NCI-H748 treated with DMSO at 0.1 percent for 48 hours (cell line): Measurements from ENCODE around the gene EIF5AL1.
"Not testable (repeated sequence)": the region's sequence is repeated elsewhere in the genome, so short reads cannot be mapped to it uniquely, and the experiment has no call there.

Experiments
- DNase-seq: peaks from one replicate; lab custom pipeline; 2025; lab: John Stamatoyannopoulos, UW

EIF5AL1 gene

DNA sequence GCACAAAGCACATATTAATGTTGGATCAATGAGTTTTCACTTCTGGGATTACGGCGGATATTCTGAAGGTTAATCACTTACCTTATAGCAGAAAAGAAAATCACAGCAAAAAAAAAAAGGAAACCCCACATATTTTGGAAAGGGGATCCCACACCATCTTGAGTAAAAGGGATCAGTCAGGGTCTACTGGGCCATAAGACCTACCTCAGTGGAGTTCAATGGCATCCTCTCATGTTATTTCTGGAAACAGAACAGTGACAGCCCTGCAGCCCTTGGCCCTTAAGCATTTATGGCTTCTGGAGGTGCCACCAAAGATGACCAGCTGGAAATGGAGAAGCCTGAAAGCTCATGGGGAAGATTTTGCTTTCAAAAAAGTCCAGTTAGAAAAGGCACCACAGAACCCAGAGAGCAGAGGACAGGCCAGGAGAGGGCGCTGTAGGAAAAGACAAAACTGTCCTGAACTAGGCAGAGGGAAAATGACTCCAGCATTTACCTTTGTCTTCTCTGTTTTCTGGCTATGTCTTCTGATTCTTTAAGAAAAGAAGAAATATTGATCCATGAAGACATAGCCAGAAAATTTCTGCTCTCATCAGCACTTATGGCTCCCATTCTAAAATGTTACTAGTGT lies 2.9 kb upstream of the EIF5AL1 start:
- not testable (repeated sequence) for DNase-seq

DNA sequence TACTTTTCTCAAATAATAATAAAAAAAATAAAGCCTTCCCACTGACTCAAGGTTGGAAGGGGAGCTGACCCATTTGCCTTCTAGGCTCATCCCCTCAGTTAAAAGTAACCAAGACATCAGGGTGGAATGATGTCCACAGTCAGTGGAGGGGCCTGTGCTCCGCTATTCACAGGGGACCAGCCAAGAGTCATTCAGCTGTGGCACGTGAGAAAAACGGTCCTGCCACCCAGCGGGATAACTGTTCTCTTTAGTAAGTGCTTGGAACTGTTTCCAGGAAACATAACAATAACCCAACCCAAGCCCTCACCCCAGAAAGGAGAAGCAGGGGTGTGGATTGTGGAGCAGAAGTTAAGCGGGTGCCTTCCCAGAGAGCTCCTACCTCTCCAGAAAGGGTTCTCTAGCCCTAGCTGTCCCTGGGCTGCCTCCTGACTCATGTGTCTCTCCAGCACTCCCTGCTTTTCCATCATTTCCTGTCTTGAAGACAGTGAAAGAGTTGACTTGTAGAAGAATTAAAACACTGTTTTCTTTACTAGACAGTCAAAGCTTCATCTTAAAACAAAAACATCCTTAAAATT lies 2.3 kb upstream of the EIF5AL1 start:
- not testable (repeated sequence) for DNase-seq

DNA sequence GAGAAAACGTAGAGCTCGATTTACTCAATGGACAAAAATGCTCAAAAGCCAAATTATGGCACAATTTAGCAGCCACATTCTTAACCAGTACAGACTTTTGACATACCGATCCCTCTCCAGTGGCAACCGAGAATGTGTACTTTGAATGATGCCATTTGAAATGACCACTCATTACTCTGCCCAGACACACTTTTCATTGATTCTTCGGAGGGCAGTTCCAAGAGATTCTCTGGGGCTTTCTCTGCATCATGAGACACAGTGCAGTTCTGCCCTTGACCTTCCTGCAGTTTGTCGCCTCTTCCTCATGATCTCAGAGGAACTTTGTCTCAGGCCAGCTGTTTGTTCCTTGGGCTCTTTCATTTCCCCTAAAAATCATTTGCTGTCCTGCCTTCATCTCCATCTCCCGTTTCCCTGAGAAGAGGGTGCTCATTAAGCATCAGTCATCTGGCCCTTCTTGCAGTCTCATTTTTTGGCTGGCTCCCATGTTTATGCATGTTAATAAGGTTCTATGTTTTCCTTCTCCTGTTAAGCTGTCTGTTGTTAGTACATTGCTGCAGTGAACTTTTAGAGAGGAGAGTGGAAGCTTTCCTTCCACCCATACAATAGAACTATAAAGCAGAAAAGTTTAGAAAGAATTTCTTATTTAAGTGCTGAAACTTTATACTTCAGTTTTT lies 4.3 kb downstream of the EIF5AL1 start:
- not testable (repeated sequence) for DNase-seq

DNA sequence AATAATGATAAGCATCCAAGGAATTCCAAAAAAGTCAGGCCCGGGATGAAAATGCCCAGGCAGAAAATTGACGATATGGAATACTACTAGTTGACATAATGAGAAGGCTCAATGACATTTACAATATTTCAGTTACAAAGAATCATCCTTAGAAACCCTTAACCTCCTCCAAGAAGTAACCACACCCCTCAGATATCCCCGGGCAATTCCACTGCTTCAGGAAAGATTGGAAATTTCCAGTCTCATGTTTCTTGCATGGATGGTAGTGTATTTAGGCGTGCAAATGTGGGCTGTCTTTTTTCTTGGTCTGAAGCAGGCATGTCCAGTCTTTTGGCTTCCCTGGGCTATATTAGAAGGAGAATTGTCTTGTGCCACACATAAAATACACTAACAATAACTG lies 5.2 kb downstream of the EIF5AL1 start:
- DNase-seq, result not testable (repeated sequence)

DNA sequence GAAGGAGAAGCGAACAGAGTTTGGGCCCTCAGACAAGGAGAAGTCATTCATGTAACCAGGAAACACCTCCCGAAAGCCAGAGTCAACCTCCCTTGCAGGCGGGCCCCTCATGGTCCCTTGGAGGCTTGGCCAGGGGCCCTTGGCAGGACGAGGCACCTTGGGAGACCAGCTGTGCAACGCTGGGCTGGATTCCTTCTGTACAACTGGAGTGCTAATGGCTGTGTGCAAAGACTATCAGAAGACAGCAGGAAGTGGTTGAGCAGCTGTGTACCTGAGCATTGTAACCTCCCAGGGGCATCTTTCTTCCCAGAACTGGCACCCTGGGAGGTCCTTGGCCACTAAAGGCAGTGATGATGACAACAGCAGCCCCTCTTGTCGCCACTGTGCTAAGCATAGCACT lies 9.4 kb downstream of the EIF5AL1 start:
- DNase-seq, result not testable (repeated sequence)

DNA sequence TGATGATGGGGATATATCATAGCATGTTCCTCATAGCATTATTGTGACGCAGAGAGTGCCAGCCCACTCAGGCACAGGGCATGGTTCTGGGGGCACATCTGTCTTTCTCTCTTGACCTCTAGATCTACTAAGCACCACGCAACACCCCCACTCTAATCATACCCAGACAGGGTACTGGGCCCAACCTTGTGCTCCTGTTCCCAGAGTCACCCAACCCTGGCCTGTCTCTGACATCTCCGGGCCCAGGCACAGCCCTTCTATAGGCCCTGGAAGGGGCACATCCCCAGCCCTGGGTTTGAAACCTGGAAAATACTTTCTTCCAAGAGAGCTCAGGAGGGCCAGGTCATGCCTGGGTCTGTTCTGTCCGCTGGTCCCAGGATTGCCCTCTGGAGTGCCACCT lies 10.1 kb downstream of the EIF5AL1 start:
- DNase-seq, result not testable (repeated sequence)

DNA sequence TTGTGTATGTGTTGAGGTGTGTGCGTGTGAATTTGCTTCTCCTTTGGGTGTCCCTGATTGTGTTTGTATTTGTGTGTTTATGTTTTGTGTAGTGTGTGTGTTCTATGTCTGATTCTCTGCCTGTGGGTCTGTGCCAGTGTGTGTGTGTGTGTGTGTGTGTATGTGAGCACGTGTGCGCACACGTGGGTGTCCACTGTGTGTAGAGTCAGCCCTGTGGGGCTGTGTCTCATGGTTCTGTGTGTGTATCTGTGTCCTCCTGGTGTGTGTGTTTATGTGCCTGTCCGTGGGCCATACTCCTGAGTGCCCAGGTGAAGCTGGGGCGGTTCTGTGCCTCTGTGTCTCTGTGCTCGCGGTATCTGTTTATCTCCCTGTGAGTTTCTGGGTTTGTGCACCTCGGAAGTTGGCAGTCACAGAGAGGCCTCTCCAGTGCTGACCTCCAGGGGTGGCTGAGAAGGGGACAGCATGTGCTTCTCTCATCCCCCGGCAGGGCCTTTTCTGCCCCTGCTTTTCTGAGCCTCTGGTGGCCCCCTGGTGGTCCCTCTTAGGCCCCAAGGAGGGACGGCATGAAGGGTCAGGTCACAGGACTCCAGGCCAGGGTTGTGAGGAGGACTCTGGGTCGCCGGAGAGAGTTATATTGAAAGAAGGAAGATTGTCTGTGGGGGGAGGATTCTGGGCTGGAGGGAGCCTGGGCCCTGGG lies 11.0 kb downstream of the EIF5AL1 start:
- DNase-seq, result not testable (repeated sequence)

DNA sequence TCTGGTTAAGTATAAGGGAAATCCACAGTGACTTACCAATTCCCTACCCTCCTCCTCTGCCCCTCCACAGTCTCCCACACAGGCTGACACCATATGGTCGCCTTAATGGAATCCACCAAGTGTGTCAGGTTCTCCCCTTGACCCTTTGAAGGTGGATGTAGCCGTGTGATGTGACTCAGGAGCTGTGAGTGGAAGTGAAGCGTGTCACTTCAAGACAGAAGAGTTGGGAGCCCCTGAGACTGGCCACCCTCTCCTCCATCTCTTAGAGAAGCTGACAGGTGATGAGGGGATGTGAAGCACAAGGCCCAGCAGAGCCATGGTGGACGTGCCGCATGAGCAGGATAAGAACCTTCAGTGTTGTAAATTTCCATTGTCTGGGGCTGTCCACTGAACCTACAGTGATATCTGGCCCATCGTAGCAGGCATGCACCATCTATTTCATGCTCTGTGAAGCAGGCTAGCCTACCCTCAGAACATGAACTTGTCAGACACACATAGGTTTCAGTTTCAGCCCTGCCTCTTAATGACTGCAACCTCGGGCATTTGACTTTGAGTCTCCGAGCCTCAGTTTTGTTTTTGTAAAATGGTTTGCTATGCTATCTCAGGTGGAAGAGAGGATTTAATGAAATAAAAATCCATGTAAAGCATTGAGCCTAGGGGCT lies 12.8 kb downstream of the EIF5AL1 start:
- not testable (repeated sequence) for DNase-seq

DNA sequence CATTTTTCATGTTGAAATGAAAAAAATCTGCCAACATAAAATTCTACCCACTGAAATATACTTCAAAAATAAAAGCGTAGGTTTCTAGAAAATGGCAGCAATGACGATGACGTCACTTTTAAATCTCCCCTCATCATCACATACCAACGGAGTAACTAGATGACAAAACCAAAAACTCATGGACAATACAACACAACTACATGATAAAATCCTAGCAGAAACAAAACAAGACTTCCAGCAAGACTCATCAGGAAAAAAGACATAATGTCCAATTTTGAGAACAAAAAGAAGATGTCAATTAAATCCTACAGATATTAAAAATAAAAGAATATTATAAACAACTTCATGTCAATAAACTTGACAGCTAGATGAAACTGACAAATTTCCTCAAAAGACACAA lies 15.9 kb downstream of the EIF5AL1 start:
- not testable (repeated sequence) for DNase-seq

DNA sequence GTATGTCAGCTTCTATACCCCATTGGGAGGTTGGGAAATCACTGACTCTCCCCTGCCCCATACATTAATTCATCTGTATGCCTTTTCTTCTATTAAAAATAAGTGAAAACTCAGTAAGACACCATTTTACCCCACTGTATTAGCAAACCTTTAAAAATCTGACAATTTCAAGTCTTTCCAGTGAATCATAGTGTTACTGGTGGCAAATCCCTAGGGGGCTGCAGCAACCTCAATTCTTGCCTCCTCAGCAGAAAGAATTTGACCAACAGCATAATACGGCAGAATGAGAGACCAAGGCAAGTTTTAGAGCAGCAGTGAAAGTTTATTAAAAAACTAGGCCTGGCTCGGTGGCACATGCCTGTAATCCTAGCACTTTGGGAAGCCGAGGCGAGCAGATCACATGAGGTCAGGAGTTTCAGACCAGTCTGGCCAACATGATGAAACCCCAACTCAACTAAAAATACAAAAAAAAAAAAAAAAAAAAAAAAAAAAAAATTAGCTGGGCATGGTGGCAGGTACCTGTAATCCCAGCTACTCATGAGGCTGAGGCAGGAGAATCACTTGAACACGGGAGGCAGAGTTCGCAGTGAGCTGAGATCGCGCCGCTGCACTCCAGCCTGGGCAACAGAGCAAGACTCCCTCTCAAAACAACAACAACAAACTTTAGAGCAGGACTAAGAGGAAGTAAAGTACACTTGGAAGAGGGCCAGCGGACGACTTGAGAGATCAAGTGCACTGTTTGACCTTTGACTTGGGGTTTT lies 21.0 kb downstream of the EIF5AL1 start:
- not testable (repeated sequence) for DNase-seq

DNA sequence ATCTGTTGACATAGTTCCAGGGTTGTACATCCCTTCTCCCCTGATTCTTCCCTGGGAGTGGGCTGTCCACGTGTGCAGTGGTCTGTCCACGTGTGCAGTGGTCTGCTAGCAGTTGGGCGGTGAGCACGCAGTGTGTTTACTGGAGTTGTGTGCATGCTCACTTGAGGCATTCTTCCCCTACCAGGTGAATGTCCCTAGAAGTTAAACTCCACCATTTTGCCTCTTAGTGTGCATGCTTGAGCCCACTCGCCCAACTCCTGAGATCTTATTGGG lies 21.5 kb downstream of the EIF5AL1 start:
- DNase-seq, result not testable (repeated sequence)

DNA sequence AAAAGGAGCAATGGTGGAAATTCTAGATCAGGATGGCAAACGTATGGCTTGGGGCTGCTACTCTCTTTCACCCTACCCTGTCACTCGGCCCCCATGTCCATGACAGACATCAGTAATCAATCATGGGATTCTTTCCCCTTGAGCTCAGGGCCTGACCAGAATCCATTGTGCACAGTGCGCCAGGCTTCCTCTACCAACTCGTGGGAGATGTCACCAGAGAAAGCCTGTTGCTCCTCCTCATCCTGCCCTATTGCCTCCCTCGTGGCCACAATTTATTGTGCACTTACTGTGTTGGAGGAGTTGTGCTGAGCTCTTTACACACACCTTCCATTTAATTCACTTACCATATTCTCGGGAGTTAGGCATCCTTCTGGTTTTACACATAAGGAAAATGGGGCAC lies 26.0 kb downstream of the EIF5AL1 start:
- DNase-seq, result not testable (repeated sequence)

DNA sequence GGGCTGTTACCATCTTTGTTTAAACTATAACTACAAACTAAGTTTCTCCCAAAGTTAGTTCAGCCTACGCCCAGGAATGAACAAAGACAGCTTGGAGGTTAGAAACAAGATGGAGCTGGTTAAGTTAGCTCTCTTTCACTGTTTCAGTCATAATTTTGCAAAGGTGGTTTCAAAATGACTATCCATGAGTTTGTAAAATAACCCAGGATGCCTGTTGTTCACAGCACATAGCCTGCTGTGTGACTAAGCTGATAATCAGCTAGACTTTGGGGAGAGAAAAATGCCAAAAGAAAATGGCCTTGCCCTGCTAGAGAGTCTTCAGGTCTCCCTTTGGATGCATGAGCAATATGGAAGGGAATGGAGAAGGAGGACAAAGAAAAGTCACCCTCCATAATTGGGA lies 28.6 kb downstream of the EIF5AL1 start:
- DNase-seq, result not testable (repeated sequence)

DNA sequence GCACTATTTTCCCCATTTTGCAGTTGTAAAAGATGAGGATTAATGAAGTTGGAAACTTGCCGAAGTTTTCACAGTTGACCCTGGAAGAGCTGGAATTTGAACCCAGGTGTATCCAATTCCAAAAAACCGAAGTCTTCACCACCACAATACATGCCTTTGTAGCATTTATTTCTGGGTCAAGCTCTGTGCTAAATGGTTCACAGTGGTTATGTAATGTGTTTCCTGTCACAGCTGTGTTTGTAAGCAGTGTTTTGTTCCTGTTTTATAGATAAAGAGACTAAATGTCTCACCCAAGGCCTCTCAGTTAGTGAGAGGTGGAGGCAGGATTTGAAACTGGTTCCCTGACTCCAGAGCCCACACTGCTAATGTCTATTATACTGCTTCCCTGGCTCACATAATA lies 30.3 kb downstream of the EIF5AL1 start:
- no peak for DNase-seq

DNA sequence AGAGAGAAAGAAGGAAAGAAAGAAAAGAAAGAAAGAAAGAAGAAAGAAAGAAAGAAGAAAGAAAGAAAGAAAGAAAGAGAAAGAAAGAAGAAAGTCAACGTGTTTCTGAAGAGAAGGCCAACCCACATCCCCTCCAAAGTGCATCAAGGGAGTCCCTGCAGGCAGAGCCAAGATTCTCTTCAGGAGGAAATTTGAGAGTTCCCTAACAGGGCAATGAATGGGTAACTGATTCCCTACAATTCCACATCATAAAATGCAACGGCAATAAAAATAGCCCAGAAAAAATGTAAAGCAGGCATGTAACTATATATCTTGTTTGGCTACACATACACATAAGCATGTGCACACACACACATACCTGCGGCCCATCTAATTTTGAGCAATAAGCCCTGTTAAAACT lies 32.1 kb downstream of the EIF5AL1 start:
- DNase-seq, result not testable (repeated sequence)

DNA sequence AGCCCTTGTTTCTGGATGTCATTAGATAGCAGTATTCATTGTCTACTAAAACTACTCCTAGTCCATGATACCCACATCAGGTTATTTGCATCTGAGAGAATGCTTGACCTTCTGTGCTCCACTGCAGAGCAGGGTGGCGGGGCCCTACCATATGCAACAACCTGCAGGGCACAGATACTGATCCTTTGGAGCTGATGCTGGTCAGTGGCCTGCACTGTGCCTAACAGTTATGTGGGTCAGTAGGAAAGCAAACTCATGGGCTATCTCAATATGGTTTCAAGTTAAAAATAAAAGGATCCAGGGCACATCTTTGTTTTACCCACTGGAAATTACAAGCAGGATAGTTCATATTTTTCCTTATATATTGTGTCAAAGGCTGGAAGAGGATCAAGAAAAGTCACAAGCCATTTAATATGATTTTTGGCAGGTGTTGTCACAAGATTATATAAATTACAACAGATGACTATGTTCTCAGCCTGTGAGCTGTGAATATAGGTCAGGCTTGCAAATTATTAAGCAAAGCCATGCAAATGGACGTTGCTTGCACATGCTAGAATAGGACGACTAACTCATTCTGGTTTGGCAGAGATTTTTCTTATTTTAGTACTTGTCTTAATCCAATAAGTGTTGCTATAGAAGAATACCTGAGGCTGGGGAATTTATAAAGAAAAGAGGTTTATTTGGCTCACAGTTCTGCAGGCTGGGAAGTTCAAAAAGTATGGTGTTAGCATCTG lies 32.8 kb downstream of the EIF5AL1 start:
- DNase-seq, result not testable (repeated sequence)

DNA sequence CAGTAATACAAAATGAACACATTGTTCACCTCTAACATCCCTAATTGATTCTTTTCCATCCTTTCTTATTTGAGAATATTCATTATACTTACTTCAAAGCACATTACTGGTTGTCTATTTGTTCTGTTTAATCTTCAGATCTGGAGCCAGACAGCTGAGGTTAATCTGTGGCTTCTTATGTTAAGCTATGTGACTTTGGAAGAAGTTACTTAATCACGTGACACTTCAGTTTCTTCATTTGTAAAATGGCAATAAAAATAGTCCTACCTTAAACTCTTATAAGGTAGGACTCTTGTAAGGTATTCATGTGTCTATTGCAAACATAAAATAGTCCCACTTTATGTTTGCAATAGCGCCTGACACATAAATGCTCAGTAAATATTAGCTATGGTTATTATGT lies 34.8 kb downstream of the EIF5AL1 start:
- DNase-seq, result not testable (repeated sequence)

DNA sequence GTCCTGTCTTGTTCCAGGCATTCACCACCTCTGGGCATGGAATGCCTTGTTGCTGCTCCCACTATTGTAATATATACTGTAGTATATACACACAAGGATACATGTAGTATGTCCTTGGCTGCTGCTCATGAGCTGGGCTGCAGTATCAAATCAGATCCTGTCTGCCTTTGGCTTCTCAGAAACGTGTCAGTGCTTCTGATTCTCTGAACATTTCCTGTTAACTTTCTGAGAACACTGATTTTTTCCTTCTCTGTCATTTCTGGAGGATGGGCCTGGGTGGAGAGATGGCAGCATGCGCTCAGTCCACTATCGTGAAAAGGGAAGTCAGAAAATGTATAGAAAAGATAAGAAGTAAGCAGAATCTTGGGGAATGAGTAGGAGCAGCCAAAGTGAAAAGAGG lies 35.6 kb downstream of the EIF5AL1 start:
- DNase-seq, result no peak

DNA sequence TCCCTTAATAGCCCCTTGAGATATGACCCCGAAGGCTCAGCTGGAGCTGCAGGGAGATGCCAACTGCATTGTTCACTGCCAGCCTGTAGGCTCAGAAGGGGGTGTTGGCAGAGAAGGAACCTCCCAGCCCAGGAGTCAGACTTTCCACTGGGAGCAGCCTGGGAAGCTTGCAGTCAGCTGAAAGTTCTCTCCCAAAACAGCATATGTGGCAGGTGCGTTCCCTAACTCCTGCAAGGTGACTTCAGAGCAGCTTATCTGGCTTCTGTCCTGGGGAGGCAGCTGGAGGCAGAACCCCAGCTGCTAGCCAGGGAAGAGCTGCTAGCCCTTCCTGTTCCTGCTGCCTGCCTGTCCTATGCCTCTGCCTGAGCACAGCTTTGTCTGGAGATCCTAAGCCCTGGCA lies 39.8 kb downstream of the EIF5AL1 start:
- no peak for DNase-seq

DNA sequence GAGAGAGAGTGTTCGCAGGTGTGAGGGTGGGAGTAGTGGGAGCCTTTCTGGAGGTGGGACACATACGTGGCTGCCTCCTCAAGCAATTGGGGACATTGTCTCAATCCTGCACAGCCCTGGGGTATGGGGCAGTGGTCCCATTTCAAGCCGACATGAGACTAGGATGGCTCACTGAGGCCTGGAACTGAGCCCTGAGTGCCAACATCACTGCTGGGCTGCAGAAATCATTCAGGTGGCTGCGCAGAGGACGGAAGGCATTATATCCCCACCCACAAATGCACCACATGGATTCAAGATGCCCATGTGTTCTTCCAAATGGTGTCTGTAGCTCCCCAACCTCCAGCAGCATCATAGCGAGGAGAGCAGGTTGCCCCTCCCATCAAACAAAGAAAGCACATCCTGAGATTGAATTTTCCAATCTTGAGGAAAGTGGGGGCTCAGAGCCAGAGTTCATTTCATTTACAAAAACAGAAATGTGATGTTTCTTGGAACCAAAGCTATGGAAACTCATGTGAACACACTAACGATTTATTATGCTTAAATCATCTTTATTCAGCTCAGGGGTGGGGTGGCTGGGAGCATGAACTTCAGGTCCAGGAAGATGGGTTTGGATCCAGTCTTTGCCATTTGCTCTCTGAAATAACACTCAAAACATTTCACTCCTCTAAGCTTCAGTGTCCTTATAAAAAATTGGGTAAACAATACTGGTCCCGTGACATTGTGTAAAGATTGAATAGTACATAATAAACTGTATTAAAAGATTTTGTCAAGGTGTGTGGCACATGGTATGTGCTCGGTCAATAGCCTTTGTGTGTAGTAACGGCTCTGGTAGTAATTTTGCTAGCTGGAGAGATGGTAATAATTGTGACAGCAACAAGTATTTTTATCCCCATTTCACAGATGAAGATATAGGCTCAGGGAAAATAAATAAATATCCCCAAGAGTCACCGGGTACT lies 43.3 kb downstream of the EIF5AL1 start:
- no peak for DNase-seq
